HG03442 (cell line): ENCODE results near the gene CHST8.

ENCODE experiments used
- ATAC-seq: cut with Tn5 transposase; IDR thresholded peaks from one replicate; pipeline ENCODE4 v1.9.1; 2021; ENCODE audit warnings: mild to moderate bottlenecking, moderate library complexity; ENCODE audit not compliant: unreplicated experiment

Gene CHST8

DNA sequence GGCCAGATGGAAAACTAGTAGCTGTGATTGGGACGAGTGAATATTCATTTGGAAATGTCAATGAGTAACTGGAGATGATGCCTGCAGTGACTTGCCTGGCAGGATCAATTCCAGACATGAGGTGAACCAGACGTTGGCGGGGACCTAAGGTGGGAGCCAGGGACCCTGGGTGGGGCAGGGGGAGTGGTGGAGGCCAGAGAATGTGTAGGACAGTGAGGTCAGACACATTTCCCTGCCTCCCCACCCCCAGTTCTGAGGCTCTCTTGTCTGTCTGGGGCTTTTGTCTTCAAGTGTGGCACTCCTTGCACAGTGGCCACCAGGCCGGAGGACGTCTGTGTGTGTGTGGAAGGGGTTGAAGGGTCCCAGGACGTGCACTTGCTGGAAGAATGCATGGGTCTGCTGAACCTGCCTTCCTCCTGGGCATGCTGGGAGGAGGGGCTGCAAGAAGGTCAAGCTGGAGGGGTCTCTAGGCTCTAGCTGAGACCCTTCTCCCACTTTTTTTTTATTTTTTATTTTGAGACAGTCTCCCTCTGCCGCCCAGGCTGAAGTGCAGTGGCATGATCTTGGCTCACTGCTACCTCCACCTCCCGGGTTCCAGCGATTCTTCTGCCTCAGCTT is 51.6 kb downstream of the CHST8 start:
- no peak for ATAC-seq

DNA sequence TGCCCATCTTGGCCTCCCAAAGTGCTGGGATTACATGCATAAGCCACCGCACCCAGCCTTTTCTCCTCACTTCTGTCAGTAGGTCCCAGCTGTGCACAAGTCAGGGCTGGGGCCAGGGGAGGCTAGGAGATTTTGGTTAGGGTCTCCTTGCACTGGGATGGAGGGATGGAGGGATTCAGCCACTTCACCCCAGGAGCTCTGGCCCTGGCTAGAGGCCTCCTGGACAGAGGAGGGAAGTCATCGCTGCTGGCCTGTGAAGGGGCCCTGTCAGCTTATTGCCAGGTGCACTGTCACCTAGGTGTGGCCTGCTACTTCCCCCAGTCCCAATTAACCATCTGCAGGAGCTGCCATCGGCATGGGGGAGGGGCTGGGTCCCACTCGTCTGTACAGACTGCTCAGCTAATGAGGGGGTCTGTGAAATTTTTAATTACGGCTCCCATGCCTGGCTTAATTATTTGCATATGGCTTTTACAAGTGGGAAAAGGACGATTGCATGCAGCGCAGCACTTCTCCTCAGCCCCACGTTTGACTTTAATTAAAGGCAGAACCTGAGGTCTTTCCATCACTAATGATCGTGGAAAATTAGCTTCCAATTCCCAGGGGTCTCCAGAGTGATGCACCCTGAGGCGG is 52.4 kb downstream of the CHST8 start:
- ATAC-seq, result no peak

DNA sequence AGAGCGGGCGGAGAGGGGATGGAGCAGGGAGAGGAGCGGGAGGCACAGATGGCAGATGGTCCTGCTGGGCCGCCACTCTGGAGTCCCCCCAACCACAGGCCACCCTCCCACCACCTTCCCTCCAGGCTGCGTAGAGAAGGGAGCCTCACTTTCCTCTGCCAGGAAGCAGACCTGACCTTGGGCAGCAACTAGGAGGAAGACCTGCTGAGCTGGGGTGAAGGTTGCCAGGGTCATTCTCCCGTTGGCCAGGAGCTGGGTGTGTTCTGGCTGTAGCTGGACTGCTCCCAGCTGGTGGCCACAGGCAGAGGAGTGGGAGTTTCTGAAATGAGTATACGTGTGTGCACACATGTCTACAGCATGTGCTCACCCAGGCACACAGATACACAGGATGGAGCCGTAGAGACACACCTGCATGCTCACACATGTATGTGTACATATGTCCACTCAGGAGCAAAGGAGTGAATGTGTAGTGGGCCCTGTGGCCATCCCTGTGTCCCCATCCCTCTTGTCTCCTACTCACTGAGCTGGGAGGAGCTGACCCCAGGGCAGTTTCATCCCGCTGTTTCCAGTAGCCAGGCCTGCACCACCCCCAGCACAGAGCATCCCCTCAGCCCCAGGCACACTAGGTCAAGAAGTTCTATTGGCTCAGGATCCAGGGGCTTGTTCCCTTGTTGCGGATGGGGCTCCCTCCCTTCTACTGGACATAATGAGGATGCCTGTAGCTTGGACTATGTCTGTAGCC is 53.0 kb downstream of the CHST8 start:
- no peak for ATAC-seq

DNA sequence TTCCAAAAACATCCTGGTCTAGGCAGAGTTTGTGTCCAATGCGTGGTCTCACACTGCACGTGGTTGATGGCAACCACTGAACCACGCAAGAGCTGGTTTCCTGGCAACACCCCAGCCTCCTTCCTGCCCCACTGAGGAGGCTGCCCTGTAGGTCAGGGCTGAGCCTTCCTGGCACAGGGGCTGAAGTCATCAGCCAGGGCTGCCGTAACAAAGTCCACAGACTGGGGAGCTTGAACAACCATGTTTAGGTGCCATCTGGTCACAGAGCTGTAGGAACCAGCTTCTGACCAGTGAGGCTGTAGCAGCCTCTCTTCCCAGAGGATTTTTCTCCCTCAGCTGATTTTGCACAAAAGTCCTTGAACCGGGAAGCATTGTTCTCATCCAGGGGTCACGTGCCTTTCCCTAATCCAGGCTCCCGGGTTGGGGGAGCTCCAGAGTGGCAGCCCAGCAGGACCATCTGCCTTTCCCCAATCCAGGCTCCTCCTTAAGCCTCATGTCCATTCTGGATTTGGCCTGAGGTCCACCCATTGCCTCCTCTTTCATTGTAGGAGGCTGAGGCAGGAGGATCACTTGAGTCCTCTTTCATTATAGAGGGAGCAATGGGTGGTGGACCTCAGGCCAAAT is 53.9 kb downstream of the CHST8 start:
- no peak for ATAC-seq

DNA sequence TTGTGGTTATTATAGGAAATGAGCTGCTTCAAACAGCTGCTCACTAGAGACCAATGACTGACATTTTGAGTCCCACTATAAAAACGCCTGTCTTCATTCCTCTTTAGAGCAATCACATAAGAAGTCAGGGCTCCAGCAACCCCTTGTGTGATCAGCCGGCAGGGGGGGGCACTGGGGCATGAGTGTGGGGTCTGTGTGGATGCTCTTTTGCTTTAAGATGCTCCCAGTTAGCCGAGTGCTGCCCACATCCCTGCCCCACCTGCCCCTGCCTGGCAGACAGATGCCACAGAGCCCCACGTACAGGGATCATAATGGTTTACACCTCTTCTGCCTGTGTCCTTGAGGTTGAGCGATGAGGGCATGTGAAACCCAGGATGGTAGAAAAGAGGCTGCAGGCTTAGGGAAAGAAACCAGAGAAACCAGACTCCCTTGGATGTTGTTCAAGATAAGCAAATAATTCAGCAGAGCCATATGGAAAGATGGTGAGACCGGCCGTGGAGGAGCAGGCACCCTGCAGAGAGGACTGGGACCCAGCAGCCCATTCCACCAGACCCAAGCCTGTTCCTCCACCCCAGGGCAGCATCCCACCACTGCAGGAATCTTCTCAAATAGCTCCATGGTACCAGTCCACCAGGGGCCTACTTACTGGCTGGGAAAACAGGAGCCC is 55.4 kb downstream of the CHST8 start:
- ATAC-seq, result no peak

DNA sequence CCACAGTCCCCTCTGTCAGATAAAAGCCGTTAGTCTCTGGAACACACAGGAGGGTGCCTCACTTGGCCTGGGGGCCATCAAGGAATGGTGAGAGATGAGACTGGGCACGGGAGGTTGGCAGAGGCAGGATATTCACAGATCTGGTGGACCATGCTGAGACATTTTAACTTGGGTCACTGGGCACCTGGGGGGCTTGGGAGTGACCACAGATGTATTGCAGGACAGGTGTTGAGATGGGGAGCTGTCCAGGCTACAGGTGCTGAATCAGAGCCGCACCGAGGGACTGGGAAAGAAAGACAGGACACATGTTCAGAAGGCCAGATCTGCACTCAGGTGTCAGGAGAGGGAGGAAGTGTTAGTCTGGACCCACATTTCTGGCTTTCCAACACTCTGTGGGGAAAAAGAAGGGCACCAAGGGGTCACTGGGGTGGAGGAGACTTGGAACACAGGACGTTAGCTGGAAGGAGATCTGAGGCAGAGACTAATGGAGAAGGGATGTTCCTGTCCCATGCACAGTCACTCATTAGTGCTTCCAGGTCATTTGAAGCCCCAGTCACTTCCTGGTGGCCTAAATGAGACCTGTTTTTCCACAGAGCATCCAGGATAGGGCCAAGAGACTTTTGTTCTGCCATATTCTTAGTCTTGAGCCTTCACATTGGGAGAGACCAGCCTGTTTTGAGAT is 56.1 kb downstream of the CHST8 start:
- ATAC-seq, result no peak

DNA sequence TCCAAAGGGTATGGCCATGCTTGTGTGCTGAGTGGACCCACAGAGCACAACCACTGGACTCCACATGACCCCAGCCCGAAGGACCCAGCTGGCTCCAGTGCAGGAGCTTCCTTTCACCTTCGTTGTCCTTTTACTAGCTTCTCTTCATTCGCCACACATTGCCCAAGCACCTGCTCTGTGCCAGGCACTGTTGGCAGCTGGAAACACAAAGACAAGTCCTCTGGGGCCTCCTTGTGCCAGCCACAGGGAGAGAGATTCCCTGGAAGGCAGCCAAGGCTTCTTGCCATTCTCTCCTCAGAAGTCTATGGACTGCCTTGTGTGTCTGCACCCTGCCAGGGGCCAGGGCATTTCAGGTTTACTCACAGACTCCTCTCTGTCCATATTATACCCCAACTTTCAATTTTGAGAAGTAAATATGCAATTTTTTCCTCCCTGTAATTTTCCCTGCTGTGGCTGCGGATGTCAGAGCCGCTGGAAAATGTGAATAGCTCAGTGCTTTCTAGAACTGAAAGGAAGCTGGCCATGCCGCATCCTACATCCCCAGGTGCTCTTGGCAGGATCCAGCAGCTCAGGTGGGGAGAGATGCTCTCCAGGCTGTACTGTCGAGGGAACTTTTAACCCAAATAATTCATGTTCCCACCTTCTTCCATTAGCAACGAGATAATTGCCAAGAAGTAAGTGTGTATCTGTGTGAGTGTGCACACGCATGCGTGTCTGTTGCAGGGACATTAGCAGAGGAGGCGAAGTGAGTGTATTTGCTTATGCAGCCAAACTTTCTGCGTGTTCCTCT is 57.2 kb downstream of the CHST8 start:
- no peak for ATAC-seq

DNA sequence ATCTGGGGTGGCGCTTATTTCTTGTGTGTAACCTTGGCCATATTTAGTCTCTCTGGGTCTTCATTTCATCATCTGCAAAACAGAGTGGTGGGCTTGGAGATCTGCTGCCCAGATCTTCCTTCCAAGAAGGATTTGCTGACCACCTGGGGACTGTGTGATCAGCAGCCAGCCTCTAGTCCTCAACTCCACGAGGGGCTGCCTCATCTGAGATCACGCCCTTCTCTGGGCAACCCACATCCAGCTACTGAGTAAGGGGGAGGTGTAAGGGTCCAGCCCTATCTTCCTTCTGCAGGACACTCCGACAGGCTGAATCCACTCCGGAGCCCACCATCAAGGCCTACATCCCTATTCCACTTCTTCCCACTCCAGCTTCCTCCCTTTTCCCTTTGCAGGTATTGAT is 57.9 kb downstream of the CHST8 start:
- no peak for ATAC-seq

DNA sequence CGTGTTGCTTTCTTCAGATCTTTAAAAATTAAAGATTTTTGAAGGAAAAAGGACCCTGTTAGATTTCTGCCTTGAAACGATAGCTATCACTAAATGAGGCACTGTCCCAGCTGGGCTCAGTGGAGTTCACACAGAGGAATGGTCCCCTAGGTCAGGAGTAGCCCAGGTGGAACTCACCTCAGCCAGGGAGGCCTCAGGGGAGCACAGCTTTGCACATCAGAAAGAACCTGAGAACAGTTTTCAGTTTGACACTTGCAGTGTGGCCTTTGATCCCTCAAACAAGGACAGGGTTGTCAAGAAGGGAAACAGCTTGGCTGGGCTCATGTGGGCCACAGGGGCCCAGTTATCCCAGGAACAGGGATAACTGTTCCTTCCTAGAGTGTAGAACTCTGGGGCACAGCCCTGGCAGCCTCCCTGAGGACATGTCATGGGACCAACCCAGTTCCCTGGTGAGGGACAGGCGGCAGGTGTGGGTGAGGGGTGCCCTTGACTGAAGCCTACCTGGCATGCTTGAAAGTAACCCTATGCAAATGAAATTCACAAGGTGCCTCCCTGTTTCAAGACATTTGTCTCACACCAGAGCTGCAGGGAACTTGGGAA is 59.4 kb downstream of the CHST8 start:
- no peak for ATAC-seq

DNA sequence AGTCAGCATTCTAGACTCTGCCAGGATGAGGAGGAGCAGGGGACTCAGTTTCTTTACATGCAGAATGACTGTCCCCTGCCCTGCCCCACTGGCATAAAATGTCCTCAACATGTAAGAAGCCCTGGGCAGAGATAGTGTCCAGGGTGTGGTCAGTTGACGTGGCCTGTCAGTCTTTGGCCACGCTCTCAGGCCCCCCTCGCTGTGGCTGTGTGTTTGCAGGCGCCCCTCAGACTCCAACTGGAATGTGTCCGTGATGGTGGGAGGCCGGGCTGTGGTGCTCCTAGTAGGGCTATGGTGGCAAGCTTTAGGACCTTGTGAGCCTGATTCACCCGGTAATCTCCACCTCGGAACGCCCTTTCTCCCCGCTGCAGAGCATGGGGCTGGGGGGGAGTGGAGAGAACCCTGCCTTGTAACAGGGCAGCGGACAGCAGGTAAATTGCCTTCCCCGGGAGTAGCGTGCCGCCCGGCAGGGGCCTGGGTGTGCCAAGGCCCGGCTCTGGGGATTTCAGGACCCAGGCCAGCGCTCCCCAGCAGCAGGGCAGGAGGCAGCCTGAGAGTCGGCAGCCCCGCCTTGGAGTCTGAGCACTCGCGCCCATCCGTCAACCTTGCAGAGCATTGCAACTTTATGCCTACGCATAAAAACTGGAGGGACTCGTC is 62.3 kb downstream of the CHST8 start:
- no peak for ATAC-seq

DNA sequence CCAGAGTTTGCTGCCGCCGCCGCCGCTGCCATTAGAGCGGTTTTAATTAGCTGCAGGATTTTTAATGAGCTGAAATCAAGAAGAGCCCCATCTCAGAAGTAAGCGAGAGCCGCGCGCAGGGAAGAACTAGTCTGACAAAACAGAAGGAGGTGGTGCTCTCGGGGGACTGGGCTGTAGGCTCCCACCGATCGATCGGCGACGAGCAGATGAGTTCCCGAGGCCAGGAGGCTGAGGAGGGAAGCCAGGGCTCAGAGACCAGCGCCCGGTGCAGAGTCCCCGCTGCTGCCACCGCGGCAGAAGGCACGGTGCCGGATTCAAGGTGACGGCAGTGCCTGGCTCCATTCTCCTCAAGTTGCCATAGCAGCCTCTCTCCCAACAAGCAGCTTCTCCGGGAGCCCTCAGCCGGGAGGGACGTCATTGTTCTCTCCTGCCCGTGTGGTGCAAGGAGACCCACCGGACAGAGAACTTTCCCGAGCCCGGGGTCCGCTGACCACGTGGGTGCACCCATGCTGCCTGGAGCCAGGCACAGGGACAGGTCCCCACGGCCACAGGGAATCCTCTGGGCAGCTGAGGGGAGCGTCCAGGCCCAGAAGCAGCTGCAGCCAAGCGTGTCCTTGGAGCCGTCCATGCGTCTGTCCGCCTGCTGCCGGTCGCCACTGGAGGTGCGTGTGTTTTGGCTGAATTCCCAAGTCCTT is 62.9 kb downstream of the CHST8 start:
- no peak for ATAC-seq

DNA sequence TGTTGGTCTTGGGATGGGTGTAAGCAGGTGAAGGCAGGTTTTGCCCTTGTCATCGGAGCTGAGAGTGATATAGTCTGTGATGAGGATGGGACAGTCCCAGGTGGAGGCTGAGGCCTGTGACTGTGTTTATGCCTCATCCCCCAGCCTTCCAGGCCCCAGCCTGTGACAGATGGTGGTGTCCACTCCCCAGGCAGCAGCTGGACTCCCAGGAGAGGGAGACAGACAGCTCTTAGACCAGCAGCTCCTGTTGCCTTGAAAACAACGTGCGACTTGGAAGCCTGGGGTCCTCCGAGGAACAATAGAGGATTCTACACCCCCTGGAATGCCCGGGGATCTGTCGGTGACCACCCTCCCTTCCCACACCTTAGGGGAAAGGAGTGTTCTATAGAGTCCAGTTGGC is 63.8 kb downstream of the CHST8 start:
- no peak for ATAC-seq

DNA sequence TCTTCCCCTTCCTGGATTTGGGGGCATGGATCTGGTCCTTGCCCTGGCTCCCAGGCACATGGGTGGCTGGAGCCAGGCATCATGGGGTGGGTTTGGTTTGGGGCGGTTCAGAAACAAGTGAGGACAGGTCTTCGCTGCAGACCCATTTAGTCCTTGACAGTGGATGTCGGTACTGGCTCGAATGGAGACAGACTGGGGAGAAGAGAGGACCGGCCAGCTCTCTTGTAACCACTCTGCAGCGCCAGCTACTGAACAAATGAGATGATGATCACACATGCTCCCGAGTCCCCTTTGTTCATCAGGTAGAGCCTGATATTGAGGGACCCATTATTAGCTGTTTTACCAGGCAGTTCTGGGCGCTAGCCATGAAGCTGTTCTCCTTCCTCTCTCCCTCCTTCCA is 64.5 kb downstream of the CHST8 start:
- ATAC-seq, result no peak

DNA sequence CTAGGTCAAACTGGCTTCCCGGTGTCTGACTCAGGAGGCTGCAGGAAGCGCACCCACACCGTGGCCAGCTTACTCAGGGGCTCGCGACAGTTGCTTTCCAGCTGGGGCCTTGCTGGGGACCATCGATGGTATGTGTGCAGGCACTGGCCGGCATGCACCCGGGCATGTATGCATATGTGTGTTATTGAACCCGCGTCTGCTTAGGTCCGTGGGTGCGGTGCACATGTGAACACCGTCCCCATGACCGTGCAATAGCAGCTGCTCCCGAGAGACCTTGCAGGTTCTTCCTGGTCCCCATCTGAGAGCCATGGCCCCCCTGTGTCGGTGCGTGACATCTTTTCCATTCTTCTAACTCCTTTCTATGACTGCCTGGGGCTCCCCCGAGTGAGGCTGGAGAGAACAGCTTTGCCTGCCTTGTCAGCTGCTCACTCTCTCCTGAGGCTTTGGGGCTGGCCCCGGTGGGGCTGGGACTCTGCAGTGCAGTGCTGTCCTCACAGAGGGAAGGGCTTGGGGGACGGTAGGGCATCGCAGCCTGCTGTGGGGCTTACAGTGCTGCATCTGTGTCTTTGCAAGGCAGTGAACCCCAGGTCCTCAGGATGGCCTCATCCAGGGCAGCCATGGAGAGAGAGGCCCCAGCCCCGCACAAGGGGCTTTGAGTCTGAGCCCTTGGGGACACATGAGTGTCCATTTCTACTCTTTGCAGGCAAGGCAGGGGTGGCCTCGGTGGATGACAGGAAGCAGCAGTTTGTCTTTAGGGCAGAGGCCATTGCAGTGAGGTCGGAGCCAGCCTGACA is 65.1 kb downstream of the CHST8 start:
- no peak for ATAC-seq

DNA sequence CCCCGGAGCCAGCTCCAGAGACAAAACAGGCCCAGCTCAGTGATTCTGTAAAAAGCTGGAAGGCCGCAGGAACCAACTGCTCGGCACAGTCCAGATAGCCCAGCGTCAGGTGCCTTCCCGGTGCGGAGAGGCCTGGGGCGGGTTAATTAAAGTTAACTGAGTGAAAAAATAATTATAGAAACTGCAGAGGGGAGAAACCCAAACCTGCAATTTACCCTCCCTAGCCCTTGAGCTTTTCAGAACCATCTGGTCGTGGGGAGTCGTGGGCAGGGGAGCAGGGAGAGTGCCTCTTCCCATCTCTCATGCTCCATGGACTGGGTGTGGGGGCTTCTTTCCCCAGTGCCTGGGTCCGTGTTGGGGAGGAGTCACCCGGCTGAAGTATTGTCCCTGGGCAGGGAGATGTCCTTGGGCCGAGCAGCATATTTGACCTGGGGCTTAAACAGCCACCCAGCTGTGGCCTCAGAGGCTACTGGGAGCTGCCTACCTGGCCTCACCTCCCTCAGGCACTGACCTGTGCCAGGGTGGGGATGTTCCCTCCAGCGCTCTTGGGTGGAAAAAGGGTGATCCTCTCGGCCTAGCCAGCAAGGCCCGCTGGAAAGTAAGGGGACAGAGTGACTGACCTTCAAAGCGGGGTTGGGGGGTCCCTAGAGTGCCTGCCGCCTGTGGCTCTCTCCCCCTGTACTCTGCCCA is 65.9 kb downstream of the CHST8 start:
- ATAC-seq, result no peak

DNA sequence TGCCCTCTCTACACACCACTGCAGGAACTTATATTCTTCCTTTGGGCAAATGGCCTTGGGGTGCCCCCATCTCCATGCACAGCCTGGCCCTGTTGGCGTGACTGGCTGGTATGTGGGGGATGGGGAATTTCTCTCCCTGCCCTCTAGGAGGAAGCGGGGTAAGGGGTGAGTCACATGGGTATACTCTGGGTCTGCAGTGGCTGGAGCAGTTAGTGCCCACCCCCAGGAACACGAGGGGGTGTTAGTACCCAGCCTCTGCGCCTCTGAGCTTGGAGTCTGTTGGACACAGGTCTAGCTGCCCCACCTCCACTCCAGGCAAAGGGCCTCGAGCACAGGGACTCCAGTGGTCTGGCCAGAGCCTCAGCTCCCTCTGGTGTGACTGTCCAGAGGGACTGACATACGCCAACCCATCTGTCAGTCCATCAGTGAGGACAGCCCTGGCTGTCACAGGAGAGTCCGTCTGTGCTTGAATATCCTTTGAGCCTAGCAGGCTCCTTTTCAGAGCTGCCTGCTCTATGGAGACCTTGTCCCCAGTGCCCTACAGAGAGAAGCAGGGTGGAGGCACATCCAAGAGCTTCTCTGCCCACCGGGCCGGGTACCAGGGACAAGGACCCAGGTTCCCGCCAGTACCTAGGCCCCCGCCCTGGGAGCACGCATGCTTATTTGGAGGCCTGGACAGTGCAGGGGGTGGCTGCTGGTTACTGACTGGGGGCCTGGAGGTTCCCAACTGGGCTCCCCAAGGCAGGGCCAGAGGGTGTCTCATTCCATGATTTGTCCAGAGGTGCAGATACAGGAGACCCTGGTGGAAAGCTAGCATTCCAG is 66.6 kb downstream of the CHST8 start:
- no peak for ATAC-seq
